GM23338 (cell line): Measurements from ENCODE around the gene APELA. TPM values are rescaled to one million over a fixed set of nuclear protein-coding genes. Genes with fewer than 3 reads are reported as not detected.

ENCODE experiments used
- ATAC-seq: fragments of 200-7000 bp; cut with Tn5 transposase; 3 replicates; pipeline ENCODE4 v1.9.1; 2020
- DNase-seq: peaks from one replicate; pipeline ENCODE4 v3.0.0-alpha.2; 2015; ENCODE audit warnings: low spot score
- H2AFZ ChIP-seq: fragments of 200-600 bp; sonication (generic); 2 replicates; pipeline ENCODE4 v1.8.0; 2016; ENCODE audit warnings: antibody characterized with exemption, mild to moderate bottlenecking, moderate library complexity
- H3F3A ChIP-seq: fragments of 200-600 bp; sonication (generic); replicated peaks from 2 replicates; pipeline ENCODE4 v1.8.0; 2017; ENCODE audit warnings: antibody characterized with exemption, mixed run types, low read depth
- H3K27ac ChIP-seq: fragments of 200-600 bp; sonication (generic); 2 replicates; pipeline ENCODE4 v1.6.1; 2016; ENCODE audit warnings: low read depth
- H3K27me3 ChIP-seq: fragments of 200-600 bp; sonication (generic); 2 replicates; pipeline ENCODE4 v1.8.0; 2016; ENCODE audit warnings: mild to moderate bottlenecking, mixed run types, moderate library complexity; ENCODE audit not compliant: insufficient read depth
- H3K36me3 ChIP-seq: fragments of 200-600 bp; sonication (generic); 2 replicates; pipeline ENCODE4 v1.8.0; 2016; ENCODE audit warnings: mild to moderate bottlenecking; ENCODE audit not compliant: insufficient read depth
- H3K4me1 ChIP-seq: fragments of 200-600 bp; sonication (generic); 2 replicates; pipeline ENCODE4 v1.8.0; 2016; ENCODE audit warnings: mild to moderate bottlenecking, moderate library complexity; ENCODE audit not compliant: insufficient read depth
- H3K4me2 ChIP-seq: fragments of 200-600 bp; sonication (generic); 2 replicates; pipeline ENCODE4 v1.7.1; 2017; ENCODE audit warnings: mixed run types
- H3K4me3 ChIP-seq: fragments of 200-600 bp; sonication (generic); 2 replicates; pipeline ENCODE4 v1.6.1; 2016; ENCODE audit warnings: mixed run types
- H3K79me2 ChIP-seq: fragments of 200-600 bp; sonication (generic); replicated peaks from 2 replicates; pipeline ENCODE4 v1.8.0; 2017; ENCODE audit warnings: mild to moderate bottlenecking; ENCODE audit not compliant: insufficient read depth
- H3K9me2 ChIP-seq: fragments of 200-600 bp; sonication (generic); 2 replicates; pipeline ENCODE4 v1.8.0; 2017; ENCODE audit not compliant: insufficient read depth
- H4K20me1 ChIP-seq: fragments of 200-600 bp; sonication (generic); replicated peaks from 2 replicates; pipeline ENCODE4 v1.8.0; 2017; ENCODE audit warnings: mild to moderate bottlenecking; ENCODE audit not compliant: insufficient read depth
- H3K27ac Mint-ChIP-seq: 2 replicates; pipeline ENCODE4 v1.8.0; 2020; ENCODE audit warnings: inconsistent platforms, mild to moderate bottlenecking, moderate library complexity, mixed read lengths
- H3K27me3 Mint-ChIP-seq: 3 replicates; pipeline ENCODE4 v1.8.0; 2022; ENCODE audit warnings: low read depth, mild to moderate bottlenecking, moderate library complexity, mixed read lengths, inconsistent platforms; ENCODE audit not compliant: insufficient read depth, poor library complexity
- H3K36me3 Mint-ChIP-seq: 3 replicates; pipeline ENCODE4 v1.8.0; 2021; ENCODE audit warnings: low read depth, mild to moderate bottlenecking, inconsistent platforms, moderate library complexity, mixed read lengths
- H3K4me1 Mint-ChIP-seq: 3 replicates; pipeline ENCODE4 v1.8.0; 2020; ENCODE audit warnings: mild to moderate bottlenecking, inconsistent platforms, mixed read lengths
- H3K4me3 Mint-ChIP-seq: 3 replicates; pipeline ENCODE4 v1.8.0; 2021; ENCODE audit warnings: moderate library complexity, mild to moderate bottlenecking, inconsistent platforms, mixed read lengths
- H3K9me3 Mint-ChIP-seq: 3 replicates; pipeline ENCODE4 v1.8.0; 2020; ENCODE audit warnings: moderate library complexity, mild to moderate bottlenecking, inconsistent platforms, mixed read lengths
- CREB1 ChIP-seq: fragments of 250-450 bp; sonication (Bioruptor Pico); IDR thresholded peaks from 2 replicates; pipeline ENCODE4 v1.5.0; 2020; ENCODE audit warnings: low read depth, mild to moderate bottlenecking, moderate library complexity
- CTCF ChIP-seq, 2 experiments: fragments of 200-600 bp in 1 of 2; sonication (generic) in 1 of 2; conservative IDR thresholded peaks; 2 replicates each; pipeline versions ENCODE4 v1.5.1 to v1.6.1; 2016 to 2017; ENCODE audit warnings: antibody characterized with exemption in 2 of 2, low read depth in 2 of 2, mild to moderate bottlenecking in 2 of 2, moderate library complexity in 1 of 2
- JUNB ChIP-seq: IDR thresholded peaks from one replicate; pipeline ENCODE4 v1.6.1; 2016; ENCODE audit warnings: antibody characterized with exemption; ENCODE audit not compliant: unreplicated experiment
- POLR2AphosphoS5 ChIP-seq: IDR thresholded peaks from 2 replicates; pipeline ENCODE4 v1.6.1; 2016; ENCODE audit warnings: antibody characterized with exemption, low read depth
- REST ChIP-seq: IDR thresholded peaks from one replicate; pipeline ENCODE4 v1.6.1; 2018; ENCODE audit warnings: antibody characterized with exemption; ENCODE audit not compliant: unreplicated experiment
- polyA plus RNA-seq: library from polyadenylated mRNA; unstranded; fragments of >200 nt; fragmentation: Nextera tagmentation; extraction: Ambion mirVana; gene quantifications from 2 replicates; pipeline ENCODE4 v1.2.1, GENCODE V29; 2016
- total RNA-seq: library from RNA; depleted of rRNA; stranded (reverse); fragments of >200 nt; shearing (Covaris generic); gene quantifications from 2 replicates; pipeline ENCODE4 v1.2.3, GENCODE V29; 2014
- TF ChIP-seq, protein P1 (sequence below): fragments of 250-450 bp; sonication (Bioruptor Pico); IDR thresholded peaks from 2 replicates; pipeline ENCODE4 v1.5.0; 2020; ENCODE audit warnings: mild to moderate bottlenecking, moderate library complexity
- TF ChIP-seq, protein P2 (sequence below): IDR thresholded peaks from 2 replicates; pipeline ENCODE4 v1.6.1; 2016; ENCODE audit warnings: antibody characterized with exemption

The APELA gene
- total and polyA plus RNA-seq, 2 experiments from 2014 or later: 114 to 213 TPM

- TF ChIP-seq CTCF (conservative IDR thresholded peaks at IDR 0.05; ENCODE audit: low read depth in 2 of 2) (no peak), CREB1 (CRISPR knock-in tag) (no peak), POLR2AphosphoS5 (no peak)
- TF ChIP-seq, protein P1, sequence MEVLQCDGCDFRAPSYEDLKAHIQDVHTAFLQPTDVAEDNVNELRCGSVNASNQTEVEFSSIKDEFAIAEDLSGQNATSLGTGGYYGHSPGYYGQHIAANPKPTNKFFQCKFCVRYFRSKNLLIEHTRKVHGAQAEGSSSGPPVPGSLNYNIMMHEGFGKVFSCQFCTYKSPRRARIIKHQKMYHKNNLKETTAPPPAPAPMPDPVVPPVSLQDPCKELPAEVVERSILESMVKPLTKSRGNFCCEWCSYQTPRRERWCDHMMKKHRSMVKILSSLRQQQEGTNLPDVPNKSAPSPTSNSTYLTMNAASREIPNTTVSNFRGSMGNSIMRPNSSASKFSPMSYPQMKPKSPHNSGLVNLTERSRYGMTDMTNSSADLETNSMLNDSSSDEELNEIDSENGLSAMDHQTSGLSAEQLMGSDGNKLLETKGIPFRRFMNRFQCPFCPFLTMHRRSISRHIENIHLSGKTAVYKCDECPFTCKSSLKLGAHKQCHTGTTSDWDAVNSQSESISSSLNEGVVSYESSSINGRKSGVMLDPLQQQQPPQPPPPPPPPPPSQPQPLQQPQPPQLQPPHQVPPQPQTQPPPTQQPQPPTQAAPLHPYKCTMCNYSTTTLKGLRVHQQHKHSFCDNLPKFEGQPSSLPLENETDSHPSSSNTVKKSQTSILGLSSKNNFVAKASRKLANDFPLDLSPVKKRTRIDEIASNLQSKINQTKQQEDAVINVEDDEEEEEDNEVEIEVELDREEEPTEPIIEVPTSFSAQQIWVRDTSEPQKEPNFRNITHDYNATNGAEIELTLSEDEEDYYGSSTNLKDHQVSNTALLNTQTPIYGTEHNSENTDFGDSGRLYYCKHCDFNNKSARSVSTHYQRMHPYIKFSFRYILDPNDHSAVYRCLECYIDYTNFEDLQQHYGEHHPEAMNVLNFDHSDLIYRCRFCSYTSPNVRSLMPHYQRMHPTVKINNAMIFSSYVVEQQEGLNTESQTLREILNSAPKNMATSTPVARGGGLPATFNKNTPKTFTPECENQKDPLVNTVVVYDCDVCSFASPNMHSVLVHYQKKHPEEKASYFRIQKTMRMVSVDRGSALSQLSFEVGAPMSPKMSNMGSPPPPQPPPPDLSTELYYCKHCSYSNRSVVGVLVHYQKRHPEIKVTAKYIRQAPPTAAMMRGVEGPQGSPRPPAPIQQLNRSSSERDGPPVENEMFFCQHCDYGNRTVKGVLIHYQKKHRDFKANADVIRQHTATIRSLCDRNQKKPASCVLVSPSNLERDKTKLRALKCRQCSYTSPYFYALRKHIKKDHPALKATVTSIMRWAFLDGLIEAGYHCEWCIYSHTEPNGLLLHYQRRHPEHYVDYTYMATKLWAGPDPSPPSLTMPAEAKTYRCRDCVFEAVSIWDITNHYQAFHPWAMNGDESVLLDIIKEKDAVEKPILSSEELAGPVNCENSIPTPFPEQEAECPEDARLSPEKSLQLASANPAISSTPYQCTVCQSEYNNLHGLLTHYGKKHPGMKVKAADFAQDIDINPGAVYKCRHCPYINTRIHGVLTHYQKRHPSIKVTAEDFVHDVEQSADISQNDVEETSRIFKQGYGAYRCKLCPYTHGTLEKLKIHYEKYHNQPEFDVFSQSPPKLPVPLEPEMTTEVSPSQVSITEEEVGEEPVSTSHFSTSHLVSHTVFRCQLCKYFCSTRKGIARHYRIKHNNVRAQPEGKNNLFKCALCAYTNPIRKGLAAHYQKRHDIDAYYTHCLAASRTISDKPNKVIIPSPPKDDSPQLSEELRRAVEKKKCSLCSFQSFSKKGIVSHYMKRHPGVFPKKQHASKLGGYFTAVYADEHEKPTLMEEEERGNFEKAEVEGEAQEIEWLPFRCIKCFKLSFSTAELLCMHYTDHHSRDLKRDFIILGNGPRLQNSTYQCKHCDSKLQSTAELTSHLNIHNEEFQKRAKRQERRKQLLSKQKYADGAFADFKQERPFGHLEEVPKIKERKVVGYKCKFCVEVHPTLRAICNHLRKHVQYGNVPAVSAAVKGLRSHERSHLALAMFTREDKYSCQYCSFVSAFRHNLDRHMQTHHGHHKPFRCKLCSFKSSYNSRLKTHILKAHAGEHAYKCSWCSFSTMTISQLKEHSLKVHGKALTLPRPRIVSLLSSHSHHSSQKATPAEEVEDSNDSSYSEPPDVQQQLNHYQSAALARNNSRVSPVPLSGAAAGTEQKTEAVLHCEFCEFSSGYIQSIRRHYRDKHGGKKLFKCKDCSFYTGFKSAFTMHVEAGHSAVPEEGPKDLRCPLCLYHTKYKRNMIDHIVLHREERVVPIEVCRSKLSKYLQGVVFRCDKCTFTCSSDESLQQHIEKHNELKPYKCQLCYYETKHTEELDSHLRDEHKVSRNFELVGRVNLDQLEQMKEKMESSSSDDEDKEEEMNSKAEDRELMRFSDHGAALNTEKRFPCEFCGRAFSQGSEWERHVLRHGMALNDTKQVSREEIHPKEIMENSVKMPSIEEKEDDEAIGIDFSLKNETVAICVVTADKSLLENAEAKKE (CRISPR knock-in tag): no peak
Observed at GRCh38 chr4:164828955-164829354, 48.0 kb upstream of the APELA start (continued).

DNA sequence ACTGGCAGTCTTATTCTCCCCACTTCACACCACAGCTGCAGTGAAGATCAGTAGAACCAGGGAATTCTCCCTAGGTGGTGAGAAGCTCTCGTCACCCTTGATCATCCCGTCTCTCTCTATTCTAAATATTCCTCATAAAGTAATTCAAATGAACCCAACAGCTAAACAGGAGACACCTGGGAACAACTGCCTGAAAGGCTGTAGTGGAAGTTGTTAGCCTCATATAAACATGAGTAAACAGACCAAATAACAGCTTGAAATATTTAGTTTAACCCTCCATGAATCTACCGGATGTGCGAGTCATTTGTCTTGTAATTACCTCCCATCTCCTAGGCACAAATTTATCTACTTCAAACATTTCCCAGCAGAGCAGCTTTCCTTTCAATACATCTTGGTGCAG, 30.4 kb upstream of the APELA start:
- Histone ChIP-seq H3K9me2 (no peaks in the 10 kb centered on the region), H3K27ac (no peak overlapping the region), H4K20me1 (no peaks in the 10 kb centered on the region), H3K4me1 (peaks cover 45% of the 10 kb centered on the region), H3K36me3 (no peaks in the 10 kb centered on the region), H2AFZ (no peak overlapping the region), H3K4me2 (no peak overlapping the region), H3K4me3 (no peak overlapping the region), H3F3A (peaks cover 5% of the 10 kb centered on the region; the same call in 1 of the 2 replicates), H3K27me3 (no peaks in the 10 kb centered on the region), H3K79me2 (no peaks in the 10 kb centered on the region)
- DNase-seq: no peak
- Mint-ChIP-seq H3K4me1 (peaks cover 27% of the 10 kb centered on the region), H3K9me3 (no peaks in the 10 kb centered on the region; the same call in 2 of the 3 replicates), H3K36me3 (no peaks in the 10 kb centered on the region), H3K4me3 (no peak overlapping the region), H3K27ac (peak overlapping the region; percentile 43), H3K27me3 (peaks cover 3% of the 10 kb centered on the region)
- ATAC-seq: no peak
- TF ChIP-seq CTCF (conservative IDR thresholded peaks at IDR 0.05; ENCODE audit: low read depth in 2 of 2) (no peak), REST (no peak), JUNB (no peak)
- TF ChIP-seq, protein P2, sequence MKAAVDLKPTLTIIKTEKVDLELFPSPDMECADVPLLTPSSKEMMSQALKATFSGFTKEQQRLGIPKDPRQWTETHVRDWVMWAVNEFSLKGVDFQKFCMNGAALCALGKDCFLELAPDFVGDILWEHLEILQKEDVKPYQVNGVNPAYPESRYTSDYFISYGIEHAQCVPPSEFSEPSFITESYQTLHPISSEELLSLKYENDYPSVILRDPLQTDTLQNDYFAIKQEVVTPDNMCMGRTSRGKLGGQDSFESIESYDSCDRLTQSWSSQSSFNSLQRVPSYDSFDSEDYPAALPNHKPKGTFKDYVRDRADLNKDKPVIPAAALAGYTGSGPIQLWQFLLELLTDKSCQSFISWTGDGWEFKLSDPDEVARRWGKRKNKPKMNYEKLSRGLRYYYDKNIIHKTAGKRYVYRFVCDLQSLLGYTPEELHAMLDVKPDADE: no peak
